K562 (cell line): ENCODE measurements around the gene BCL7C. TPM values are rescaled to one million over a fixed set of nuclear protein-coding genes. Genes with fewer than 3 reads are reported as not detected.

ENCODE experiments used
- ATF7 ChIP-seq: fragments of 450-650 bp; IDR thresholded peaks from 2 replicates; pipeline ENCODE4 v1.7.1; 2014; ENCODE audit warnings: mild to moderate bottlenecking, moderate library complexity
- BCOR ChIP-seq: fragments of 450-650 bp; IDR thresholded peaks from 2 replicates; pipeline ENCODE4 v1.6.1; 2016
- CREB5 ChIP-seq: fragments of 250-450 bp; sonication (Bioruptor Pico); IDR thresholded peaks from 2 replicates; pipeline ENCODE4 v1.5.0; 2020; ENCODE audit warnings: mild to moderate bottlenecking
- CSDE1 ChIP-seq, 2 experiments: fragments of 450-650 bp; IDR thresholded peaks; 2 replicates each; pipeline ENCODE4 v1.6.1; 2016; ENCODE audit warnings: mild to moderate bottlenecking in 1 of 2
- ESRRB ChIP-seq: fragments of 250-450 bp; sonication (Bioruptor Pico); IDR thresholded peaks from 2 replicates; pipeline ENCODE4 v1.5.0; 2020; ENCODE audit warnings: mild to moderate bottlenecking, moderate library complexity, borderline replicate concordance
- HDAC2 ChIP-seq: fragments of 450-650 bp; IDR thresholded peaks from 2 replicates; pipeline ENCODE4 v1.6.1; 2016; ENCODE audit warnings: mild to moderate bottlenecking
- HEY1 ChIP-seq: fragments of 250-450 bp; sonication (Bioruptor Pico); IDR thresholded peaks from 2 replicates; pipeline ENCODE4 v1.5.0; 2020; ENCODE audit warnings: mild to moderate bottlenecking, moderate library complexity, borderline replicate concordance
- HIVEP1 ChIP-seq: fragments of 250-450 bp; sonication (Bioruptor Pico); IDR thresholded peaks from 2 replicates; pipeline ENCODE4 v1.4.0; 2020; ENCODE audit warnings: mild to moderate bottlenecking
- KDM1A ChIP-seq, 2 experiments: fragments of 450-650 bp; IDR thresholded peaks; 2 replicates each; pipeline ENCODE4 v1.6.1; 2016; ENCODE audit warnings: mild to moderate bottlenecking in 2 of 2
- MAFK ChIP-seq: IDR thresholded peaks from 2 replicates; pipeline ENCODE4 v1.6.1; 2011; ENCODE audit warnings: low read length, improper control_type of control experiment
- MAX ChIP-seq: sonication (generic); formaldehyde crosslinking; IDR thresholded peaks from 2 replicates; pipeline ENCODE4 v1.9.0; 2022; ENCODE audit warnings: mild to moderate bottlenecking, missing genetic modification reagents
- PATZ1 ChIP-seq: fragments of 250-450 bp; sonication (Bioruptor Pico); IDR thresholded peaks from 2 replicates; pipeline ENCODE4 v1.5.0; 2020; ENCODE audit warnings: mild to moderate bottlenecking, borderline replicate concordance
- PHF8 ChIP-seq: fragments of 200-600 bp; sonication (generic); IDR thresholded peaks from 2 replicates; pipeline ENCODE4 v1.6.1; 2012; ENCODE audit warnings: mixed run types, mild to moderate bottlenecking, inconsistent platforms, low read length, moderate library complexity, borderline replicate concordance
- RNF2 ChIP-seq: sonication (generic); IDR thresholded peaks from 2 replicates; pipeline ENCODE4 v1.6.1; 2016
- SMAD4 ChIP-seq: fragments of 250-450 bp; sonication (Bioruptor Pico); conservative IDR thresholded peaks from 2 replicates; pipeline ENCODE4 v1.8.0; 2021; ENCODE audit warnings: inconsistent platforms, mild to moderate bottlenecking, moderate library complexity
- SMC3 ChIP-seq: conservative IDR thresholded peaks from 2 replicates; pipeline ENCODE4 v1.6.1; 2011; ENCODE audit warnings: low read depth, low read length, improper control_type of control experiment; ENCODE audit not compliant: insufficient read depth
- SRSF1 ChIP-seq: fragments of 200-400 bp; formaldehyde crosslinking; IDR thresholded peaks from 2 replicates; pipeline ENCODE4 v1.6.1; 2017; ENCODE audit warnings: mild to moderate bottlenecking, low read depth, low read length, moderate library complexity
- YBX1 ChIP-seq: fragments of 450-650 bp; IDR thresholded peaks from 2 replicates; pipeline ENCODE4 v1.7.1; 2016; ENCODE audit warnings: mild to moderate bottlenecking
- ZFPM2 ChIP-seq: fragments of 250-450 bp; sonication (Bioruptor Pico); IDR thresholded peaks from 2 replicates; pipeline ENCODE4 v1.5.1; 2022; ENCODE audit warnings: mild to moderate bottlenecking
- ZNF197 ChIP-seq: fragments of 200-800 bp; sonication (Bioruptor generic); IDR thresholded peaks from 2 replicates; pipeline ENCODE4 v1.6.1; 2016; ENCODE audit warnings: low read depth, missing genetic modification characterization, missing compliant biosample characterization
- ZNF277 ChIP-seq: fragments of 250-450 bp; sonication (Bioruptor Pico); IDR thresholded peaks from 2 replicates; pipeline ENCODE4 v1.8.0; 2022; ENCODE audit warnings: inconsistent platforms, mild to moderate bottlenecking, moderate library complexity, borderline replicate concordance
- ZNF3 ChIP-seq: fragments of 250-450 bp; sonication (Bioruptor Pico); IDR thresholded peaks from 2 replicates; pipeline ENCODE4 v1.5.0; 2021; ENCODE audit warnings: mild to moderate bottlenecking, moderate library complexity
- ZNF408 ChIP-seq: fragments of 250-450 bp; sonication (Bioruptor Pico); IDR thresholded peaks from 2 replicates; pipeline ENCODE4 v1.4.0; 2020; ENCODE audit warnings: low read depth, mild to moderate bottlenecking, moderate library complexity
- ZNF696 ChIP-seq: fragments of 250-450 bp; sonication (Bioruptor Pico); conservative IDR thresholded peaks from 2 replicates; pipeline ENCODE4 v1.4.0; 2020; ENCODE audit warnings: mild to moderate bottlenecking, moderate library complexity
- ZNF699 ChIP-seq: fragments of 250-450 bp; sonication (Bioruptor Pico); IDR thresholded peaks from 2 replicates; pipeline ENCODE4 v1.8.0; 2021; ENCODE audit warnings: mild to moderate bottlenecking, moderate library complexity; ENCODE audit not compliant: insufficient replicate concordance
- polyA plus RNA-seq, 8 experiments: library from polyadenylated mRNA; depleted of rRNA in 4 of 8; stranded (reverse) in 5 of 8; unstranded in 3 of 8; fragments of >200 nt; fragmentation: Nextera tagmentation in 2 of 8; fragmentation: Illumina TruSeq in 1 of 8; extraction: Ambion mirVana in 2 of 8; extraction: Trizol in 1 of 8; gene quantifications; 2 replicates each; pipeline versions ENCODE4 v1.2.1 to v1.2.3, GENCODE V29; 2011 to 2014; ENCODE audit warnings: inconsistent platforms in 1 of 8, missing spikeins in 1 of 8
- total RNA-seq, 7 experiments: library from RNA; depleted of rRNA in 6 of 7; stranded (reverse); fragments of >200 nt in 6 of 7; fragmentation: Illumina TruSeq in 2 of 7; extraction: Trizol in 2 of 7; gene quantifications; 2 replicates each; pipeline versions ENCODE4 v1.2.1 to v1.2.3, GENCODE V29; 2011 to 2021; ENCODE audit warnings: low replicate concordance in 1 of 7

The BCL7C gene
- total and polyA plus RNA-seq, 9 of the 15 experiments (the other 6 are each of a cell fraction or from before 2014, with no cell fraction given) = 1.7 to 85.8 (median 19.6) TPM

GRCh38 chr16:30874821-30875717 is 18.8 kb downstream of the BCL7C start (continued):
- no peak for TF ChIP-seq SRSF1
- no peak for TF ChIP-seq ZNF699
- 0 out of 2 replicates have a peak, but pooled peaks have one; percentile 79 for TF ChIP-seq HDAC2
- TF ChIP-seq ZNF197 (CRISPR knock-in tag) = 0 out of 2 replicates have a peak, but pooled peaks have one; percentile 18
- no peak; a peak in 1 of 4 replicates for TF ChIP-seq KDM1A (IDR thresholded peaks at IDR 0.05)
- 0 out of 2 replicates have a peak, but pooled peaks have one; percentile 8 for TF ChIP-seq SMC3
- no peak for TF ChIP-seq HEY1 (CRISPR knock-in tag)
- TF ChIP-seq SMAD4 (CRISPR knock-in tag) = peak; percentile 86
- peak; percentile 85 for TF ChIP-seq RNF2
- TF ChIP-seq HIVEP1 (CRISPR knock-in tag) = 0 out of 2 replicates have a peak, but pooled peaks have one; percentile 41
- no peak for TF ChIP-seq PATZ1 (CRISPR knock-in tag)
- TF ChIP-seq ZNF277 (CRISPR knock-in tag) = no peak
- no peak for TF ChIP-seq ZNF3 (CRISPR knock-in tag)
- no peak for TF ChIP-seq MAFK
- no peak for TF ChIP-seq ESRRB (CRISPR knock-in tag)
- no peak for TF ChIP-seq ZFPM2 (CRISPR knock-in tag)
- no peak for TF ChIP-seq CREB5
- peak; percentile 84; the same call in 1 of the 2 replicates for TF ChIP-seq BCOR
- TF ChIP-seq CSDE1 (IDR thresholded peaks at IDR 0.05) = no peak; a peak in 1 of 4 replicates
- TF ChIP-seq YBX1 = no peak
- TF ChIP-seq PHF8 = peak; percentile 98
- peak; percentile 76; the same call in 1 of the 2 replicates for TF ChIP-seq ATF7
- peak; percentile 95 for TF ChIP-seq MAX (CRISPR knock-in tag)
- no peak for TF ChIP-seq ZNF408 (CRISPR knock-in tag)
- TF ChIP-seq ZNF696 (CRISPR knock-in tag) = no peak
